Left renal pelvis (tissue), 4 donors: Measurements from ENCODE around the gene APOO. TPM values are rescaled to one million over a fixed set of nuclear protein-coding genes. Genes with fewer than 3 reads are reported as not detected.

Experiments used
- DNase-seq, 4 donors: peaks; one replicate each; pipeline ENCODE4 v3.0.0-alpha.2; 2013; ENCODE audit warnings: low read depth in 4 of 4, low spot score in 3 of 4
- polyA plus RNA-seq, 4 donors: library from polyadenylated mRNA; unstranded; fragments of 120-200 nt; gene quantifications; one replicate each; pipeline ENCODE4 v1.2.1, GENCODE V29; 2013; ENCODE audit not compliant: insufficient read length in 4 of 4

The APOO gene
- 10 to 100 TPM; 22.4 to 43.9 (median 37.3) TPM for polyA plus RNA-seq

DNA sequence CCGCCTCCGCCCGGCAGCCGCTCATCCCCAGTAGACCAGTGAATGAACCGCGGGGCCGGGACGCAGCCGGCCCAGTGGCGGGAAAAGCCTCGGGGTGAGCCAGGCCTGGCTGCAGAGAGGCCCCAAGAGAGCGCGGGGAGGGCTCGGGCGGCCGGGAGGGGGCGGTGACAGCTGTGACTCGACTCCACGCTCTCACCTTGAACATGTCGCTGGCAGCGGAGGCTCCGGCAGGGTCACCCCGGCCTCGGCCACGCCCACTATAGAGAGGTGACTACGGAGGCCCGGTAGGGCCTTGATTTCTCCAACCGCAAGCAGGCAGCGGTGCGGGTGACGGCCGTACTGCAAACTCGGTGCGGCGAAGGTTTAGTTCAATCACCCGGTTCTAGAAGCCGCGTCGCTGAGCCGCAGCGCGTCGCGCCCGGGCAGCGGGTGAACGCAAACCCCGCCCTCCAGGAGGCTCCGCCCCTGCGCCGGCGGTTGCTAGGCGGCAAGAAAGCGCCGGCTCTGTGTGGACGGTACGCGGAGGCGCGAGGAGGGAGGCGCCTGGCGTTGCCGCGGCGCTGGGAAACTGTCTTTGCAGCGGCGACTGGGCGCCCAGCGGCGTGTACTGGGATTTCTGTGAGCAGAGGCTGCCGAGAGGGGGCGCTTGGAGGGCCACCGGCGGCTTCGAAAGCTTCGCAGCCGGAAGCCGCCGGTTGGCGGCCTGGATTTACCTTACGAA lies at the start of gene APOO, which contains the start of gene CXorf58:
Gene APOO (minus strand): TSS at position 441 of the 721 bp plus-strand sequence. CDS start 236 bp downstream, at position 205.
Gene CXorf58 (plus strand): TSS at position 509 of the 721 bp plus-strand sequence. CDS start 2,297 bp downstream, outside the sequence.
- DNase-seq, result peak; percentile 74 to 81 (median 78)

- no peak for DNase-seq
Measured at GRCh38 chrX:23954396-23954795, 46.7 kb upstream of the APOO start.

GRCh38 chrX:23953908-23954269 lies 46.2 kb upstream of the APOO start:
- no peak for DNase-seq

DNA sequence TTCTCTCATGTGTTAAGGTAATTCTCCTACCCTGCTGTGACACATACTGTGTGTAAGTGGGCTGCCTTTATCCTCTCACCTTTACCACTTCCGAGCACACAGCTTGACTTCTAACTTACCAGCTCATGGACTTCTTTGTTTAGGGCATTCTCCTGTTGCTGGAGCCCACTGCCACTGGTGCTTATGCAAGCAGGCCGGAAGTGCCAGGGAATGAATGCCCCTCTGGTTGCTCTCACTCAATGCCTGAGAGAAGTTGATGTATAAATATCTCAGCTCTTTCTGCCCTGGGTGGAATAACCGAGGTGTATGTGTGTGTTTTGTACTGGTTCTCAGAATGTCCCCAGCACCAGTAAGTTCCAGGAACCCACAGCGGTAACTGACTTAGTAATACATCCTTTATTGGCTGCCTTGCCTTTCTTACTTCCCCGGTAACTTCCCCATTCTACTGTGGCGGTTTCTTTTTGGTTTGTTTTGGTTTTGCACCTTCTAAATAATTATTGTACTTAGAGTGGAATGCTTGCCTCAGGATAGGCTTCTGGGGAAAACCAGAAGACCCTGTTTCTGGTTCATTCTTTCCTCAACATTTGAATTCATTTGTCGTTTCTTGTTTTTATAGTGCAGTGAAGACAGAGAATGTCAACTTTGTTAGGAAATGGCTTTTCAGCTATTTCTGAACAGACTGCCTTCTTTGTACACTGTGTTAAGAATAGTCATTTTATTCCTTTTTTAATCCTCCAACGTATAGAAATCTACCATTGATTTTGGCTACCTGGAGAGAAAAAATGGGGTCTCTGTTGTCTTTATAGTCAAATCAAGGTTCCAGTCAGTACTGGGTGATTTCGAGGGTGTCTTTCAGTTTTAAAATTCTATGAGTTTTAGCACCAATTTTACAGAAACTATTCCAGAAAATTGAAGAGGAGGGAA lies 45.5 kb upstream of the APOO start:
- no peak for DNase-seq

DNA sequence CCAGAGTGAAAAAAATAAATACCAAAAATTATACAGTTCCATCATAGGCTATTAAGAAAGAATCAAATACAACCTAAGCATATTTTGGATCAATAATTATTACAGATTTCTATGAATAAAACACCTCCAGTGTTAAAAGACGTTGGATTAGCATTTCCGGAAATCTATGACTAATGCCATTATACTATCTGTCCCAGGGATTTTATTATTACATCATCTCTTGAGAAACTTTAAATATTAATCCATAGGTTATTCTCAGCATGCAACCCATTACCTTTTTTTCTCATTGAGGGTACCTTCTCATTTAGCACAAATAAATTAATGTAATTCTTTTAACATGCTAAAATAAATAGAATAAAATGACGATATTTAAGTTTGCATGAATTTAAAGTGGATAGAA lies 44.7 kb upstream of the APOO start:
- DNase-seq, result no peak

DNA sequence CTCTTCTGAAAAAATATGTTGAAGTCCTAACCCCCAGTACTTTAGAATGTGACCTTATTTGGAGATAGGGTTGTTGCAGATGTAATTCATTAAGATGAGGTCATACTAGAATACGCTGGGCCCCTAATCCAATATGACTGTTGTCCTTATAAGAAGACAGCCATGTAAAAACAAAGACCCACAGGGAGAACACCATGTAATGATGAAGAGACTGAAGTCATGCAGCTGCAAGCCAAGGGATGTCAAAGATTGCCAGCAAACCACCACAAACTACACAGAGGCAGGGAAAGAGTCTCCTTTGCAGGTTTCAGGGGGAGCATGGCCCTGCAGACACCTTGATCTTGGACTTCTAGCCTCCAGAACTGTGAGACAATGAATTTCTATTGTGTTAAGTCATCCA lies 37.5 kb upstream of the APOO start:
- DNase-seq, result no peak

DNA sequence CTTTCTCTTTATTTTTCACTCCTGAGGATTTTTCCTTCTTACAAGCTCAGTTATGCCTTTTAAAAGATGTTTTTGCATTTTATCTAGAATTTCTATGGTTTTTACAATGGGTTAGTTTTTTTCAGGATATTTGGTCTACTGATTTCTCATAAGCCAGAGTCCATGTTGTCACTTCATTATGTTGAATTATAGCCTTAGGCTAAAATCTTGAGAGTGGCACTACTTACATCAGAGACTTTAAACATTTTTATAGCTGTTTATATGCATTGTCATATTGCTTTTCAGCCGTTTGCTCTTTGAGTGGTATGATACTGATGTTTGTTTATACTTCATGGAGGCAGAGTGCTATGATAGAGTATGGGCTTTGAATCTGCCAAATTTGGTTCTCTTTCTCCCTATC lies 36.5 kb upstream of the APOO start:
- no peak for DNase-seq

- no peak for DNase-seq
Measured at GRCh38 chrX:23939203-23939602, 31.5 kb upstream of the APOO start.

GRCh38 chrX:23938690-23939089 lies 31.0 kb upstream of the APOO start:
- DNase-seq, result no peak

GRCh38 chrX:23937100-23937499 lies 29.4 kb upstream of the APOO start:
- no peak for DNase-seq

DNA sequence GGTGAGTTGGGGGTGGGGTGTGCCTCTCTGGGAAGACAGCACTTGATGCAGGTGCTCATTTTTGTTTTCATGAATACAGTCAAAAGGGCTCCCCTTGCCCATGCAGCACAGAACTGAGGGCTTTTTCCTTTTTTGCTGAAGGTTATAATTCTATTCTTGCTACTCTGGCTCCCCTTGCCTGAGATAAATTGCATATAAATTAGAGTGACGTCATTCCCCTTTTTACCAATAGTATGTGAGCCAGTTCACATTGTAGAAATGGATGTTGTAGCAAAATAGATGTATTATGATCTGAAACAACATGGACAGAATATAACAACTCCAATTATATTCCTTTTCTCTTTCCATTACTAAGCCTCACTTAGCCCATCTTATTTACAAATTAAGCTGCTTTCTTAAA lies 28.4 kb upstream of the APOO start:
- no peak for DNase-seq

DNA sequence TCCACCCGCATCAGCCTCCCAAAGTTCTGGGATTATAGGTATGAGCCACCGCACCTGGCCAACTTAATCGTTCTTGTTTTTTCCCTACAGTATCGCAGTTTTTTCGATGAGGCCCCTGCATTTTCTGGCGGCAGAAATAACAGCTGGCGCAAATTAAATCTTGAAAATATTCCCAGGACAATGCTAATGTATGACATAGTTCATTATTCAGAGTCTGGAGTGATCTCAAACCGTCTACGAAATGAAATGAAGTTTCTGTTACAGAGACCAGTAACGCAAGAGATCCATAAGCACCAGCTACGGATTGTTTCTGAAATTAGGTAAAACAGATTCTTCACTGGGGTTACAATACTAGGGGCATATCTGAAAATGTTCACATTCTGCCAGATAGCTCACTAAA lies 27.4 kb upstream of the APOO start:
- no peak for DNase-seq

GRCh38 chrX:23932046-23932445 lies 24.3 kb upstream of the APOO start:
- DNase-seq, result no peak

DNA sequence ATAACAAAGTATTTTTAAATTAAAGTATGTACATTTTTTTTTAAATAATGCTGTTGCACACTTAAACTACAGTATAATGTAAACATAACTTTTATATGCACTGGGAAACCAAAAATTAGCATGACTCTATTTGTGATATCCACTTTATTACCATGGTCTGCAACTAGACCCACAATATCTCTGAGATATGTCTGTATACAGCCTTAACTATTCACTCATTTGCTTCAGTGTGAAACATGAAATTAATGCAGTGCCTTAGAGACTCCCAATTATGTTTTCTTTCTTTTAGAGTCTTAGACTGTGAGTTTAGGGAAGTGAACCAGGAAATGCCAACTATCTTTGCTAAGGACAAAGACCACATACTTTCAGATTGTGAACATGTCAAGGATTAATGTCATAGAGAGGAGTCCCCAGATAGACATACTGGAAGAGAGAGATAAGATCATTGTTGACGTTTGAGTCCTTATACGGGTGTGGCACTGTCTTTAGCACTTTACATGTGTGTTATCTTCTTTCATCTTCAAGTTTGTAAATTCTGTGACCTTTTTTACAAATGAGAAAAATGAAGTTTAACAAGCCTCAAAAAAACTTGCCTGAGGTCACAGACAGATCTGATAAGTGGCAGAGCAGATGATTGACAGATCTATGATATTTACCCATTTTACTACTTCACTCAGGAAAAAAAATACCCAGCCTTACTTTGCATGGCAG lies 23.3 kb upstream of the APOO start:
- no peak for DNase-seq

DNA sequence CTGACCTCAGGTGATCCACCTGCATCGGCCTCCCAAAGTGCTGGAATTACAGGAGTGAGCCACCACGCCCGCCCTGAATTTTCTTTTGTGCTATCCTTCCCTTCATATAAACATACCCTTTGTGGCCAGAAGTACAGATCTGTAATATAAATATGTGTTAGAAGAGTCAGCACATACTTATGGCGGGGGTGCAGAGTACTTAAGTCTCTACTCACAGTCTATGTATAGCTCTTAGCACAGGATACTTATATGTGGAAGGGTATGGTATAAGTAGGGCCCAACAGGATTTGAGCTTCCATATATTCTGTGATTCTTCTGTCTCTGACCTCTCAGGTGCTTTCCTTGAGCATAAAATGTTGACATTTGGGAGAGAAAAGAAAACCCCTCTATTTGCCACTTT lies 18.3 kb upstream of the APOO start:
- no peak for DNase-seq

GRCh38 chrX:23919706-23920320 lies 12.1 kb upstream of the APOO start:
- DNase-seq, result no peak

DNA sequence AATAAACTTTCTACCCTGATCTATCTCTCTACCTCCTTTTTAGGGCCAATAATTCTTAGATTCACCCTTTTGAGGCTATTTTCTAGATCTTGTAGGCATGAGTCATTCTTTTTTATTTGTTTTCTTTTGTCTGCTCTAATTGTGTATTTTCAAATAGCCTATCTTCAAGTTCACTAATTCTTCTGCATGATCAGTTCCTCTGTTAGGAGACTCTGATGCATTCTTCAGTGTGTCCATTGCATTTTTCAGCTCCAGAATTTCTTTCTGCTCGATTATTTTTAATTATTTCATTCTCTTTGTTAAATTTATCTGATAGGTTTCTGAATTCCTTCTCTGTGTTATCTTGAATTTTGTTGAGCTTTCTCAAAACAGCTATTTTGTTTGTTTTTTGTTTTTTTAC lies 11.4 kb upstream of the APOO start:
- DNase-seq, result no peak

DNA sequence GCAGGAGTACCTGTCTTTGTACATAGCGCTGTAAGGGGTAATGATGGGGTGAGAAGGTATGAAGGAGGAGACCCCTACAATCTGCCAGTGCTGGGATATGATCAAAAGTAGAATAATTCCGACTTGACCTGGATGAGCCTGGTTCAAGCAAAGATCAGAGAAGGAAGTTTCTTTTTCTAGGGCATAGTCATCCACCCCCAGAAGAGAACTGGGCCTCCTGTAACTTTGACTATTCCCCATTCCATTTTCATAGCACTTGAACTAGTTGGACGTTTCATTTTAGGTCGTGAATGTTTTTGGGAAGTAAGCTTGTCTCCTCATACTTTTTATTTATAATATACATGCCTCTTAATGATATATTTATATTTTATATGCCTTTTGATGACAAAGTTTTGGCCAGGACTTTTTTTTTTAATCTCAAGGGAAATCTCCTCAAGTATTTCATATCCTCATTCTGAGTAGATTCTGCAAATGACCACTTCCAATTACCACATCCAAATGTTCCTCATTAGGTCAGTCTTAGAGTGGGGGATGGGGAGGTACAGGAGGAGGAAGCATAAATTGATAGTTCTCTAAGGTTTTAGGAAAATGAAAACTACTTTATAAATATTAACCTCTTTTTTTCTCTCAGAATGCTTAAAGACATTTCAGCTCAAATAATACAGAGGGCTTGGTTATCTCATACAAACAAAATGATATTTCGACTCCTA lies 3.5 kb upstream of the APOO start:
- DNase-seq, result no peak

DNA sequence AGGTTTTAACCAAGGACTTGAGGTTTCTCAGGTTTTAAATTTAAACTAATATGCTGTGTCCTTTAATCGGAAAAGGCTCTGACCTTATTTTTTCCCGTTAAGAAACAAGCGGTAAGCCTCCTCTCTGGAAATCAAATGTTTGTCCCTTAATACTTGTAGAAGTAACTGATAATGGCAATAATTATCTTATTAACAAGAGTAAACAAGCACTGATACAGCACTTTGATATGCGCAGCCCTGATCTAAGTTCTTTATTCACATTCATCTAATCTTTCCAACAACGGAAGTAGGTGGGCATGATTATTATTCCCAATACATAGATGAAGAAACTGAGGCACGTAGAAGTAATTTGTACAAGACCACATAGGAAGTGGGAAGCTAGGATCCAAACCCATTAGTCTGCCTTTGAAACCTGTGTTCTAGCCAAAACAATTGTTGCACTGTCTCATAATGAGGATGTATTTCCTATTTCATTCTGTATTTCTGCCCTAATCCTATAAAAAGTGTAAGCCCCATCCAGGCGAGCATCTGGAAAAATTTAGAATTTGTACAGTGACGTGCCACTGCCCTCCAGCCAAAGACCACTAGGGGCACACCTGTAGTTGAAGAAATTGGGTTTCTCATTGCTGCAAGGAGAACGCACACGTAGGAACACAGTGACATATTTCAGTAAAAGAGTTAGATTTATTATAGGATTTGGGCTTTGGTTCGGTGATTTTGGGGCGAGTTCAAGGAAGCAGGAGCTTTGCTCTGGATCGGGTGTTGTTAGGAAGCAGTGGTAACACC lies 674 bp upstream of the APOO start:
- no peak for DNase-seq
